Immature natural killer cell (primary cell): ENCODE results near the gene GDF15. TPM values are rescaled to one million over a fixed set of nuclear protein-coding genes. Genes with fewer than 3 reads are reported as not detected.

Source experiments
- DNase-seq, 3 donors: peaks; one replicate each; pipeline ENCODE4 v3.0.0; 2022; ENCODE audit warnings: mixed read lengths in 1 of 3
- H3K27ac Mint-ChIP-seq, 6 donors: one replicate each; pipeline ENCODE4 v1.8.0; 2020; ENCODE audit warnings: mixed read lengths in 6 of 6, mild to moderate bottlenecking in 5 of 6, inconsistent platforms in 4 of 6, moderate library complexity in 3 of 6
- H3K27me3 Mint-ChIP-seq, 3 donors: one replicate each; pipeline ENCODE4 v1.8.0; 2020 to 2021; ENCODE audit warnings: low read depth in 3 of 3, mild to moderate bottlenecking in 3 of 3, mixed read lengths in 3 of 3, moderate library complexity in 3 of 3, inconsistent platforms in 1 of 3
- H3K36me3 Mint-ChIP-seq, 3 donors: one replicate each; pipeline ENCODE4 v1.8.0; 2020; ENCODE audit warnings: mixed read lengths in 3 of 3, inconsistent platforms in 2 of 3, mild to moderate bottlenecking in 2 of 3
- H3K4me1 Mint-ChIP-seq, 2 donors: one replicate each; pipeline ENCODE4 v1.8.0; 2020; ENCODE audit warnings: inconsistent platforms in 2 of 2, mild to moderate bottlenecking in 2 of 2, mixed read lengths in 2 of 2, moderate library complexity in 1 of 2
- H3K4me3 Mint-ChIP-seq, 5 donors: one replicate each; pipeline ENCODE4 v1.8.0; 2020; ENCODE audit warnings: mild to moderate bottlenecking in 5 of 5, mixed read lengths in 5 of 5, inconsistent platforms in 3 of 5, moderate library complexity in 3 of 5
- H3K9me3 Mint-ChIP-seq, 6 donors: one replicate each; pipeline ENCODE4 v1.8.0; 2020; ENCODE audit warnings: mild to moderate bottlenecking in 6 of 6, mixed read lengths in 6 of 6, inconsistent platforms in 4 of 6, moderate library complexity in 3 of 6
- polyA plus RNA-seq, 3 donors: library from polyadenylated mRNA; unstranded; fragments of 300-500 nt; fragmentation: Illumina TruSeq; gene quantifications; one replicate each; pipeline ENCODE4 v1.2.3, GENCODE V29; 2021

GDF15 gene
- polyA plus RNA-seq, 3 donors from 2014 or later, result not detected

GRCh38 chr19:18421371-18421959 is 35.5 kb downstream of the GDF15 start:
- DNase-seq, result no peak
- H3K9me3 Mint-ChIP-seq, result no peaks in the 10 kb centered on the region

GRCh38 chr19:18422530-18423191 is 36.7 kb downstream of the GDF15 start:
- Mint-ChIP-seq H3K9me3 (no peaks in the 10 kb centered on the region), H3K36me3 (no peaks in the 10 kb centered on the region), H3K4me1 (peaks cover 68% of the 10 kb centered on the region in 2 donors), H3K27ac (peak overlapping the region; percentile 89 to 95 (median 92)), H3K4me3 (peak overlapping the region; percentile 80 to 98 (median 95)), H3K27me3 (peaks cover 6 to 19% (median 15%) of the 10 kb centered on the region in 3 donors)
- peak in 1 of 3 donors; percentile 54 for DNase-seq

More at GRCh38 chr19:18421371-18421959, 35.5 kb downstream of the GDF15 start:
- peaks cover 14 to 26% (median 23%) of the 10 kb centered on the region in 3 donors for H3K27me3 Mint-ChIP-seq
- peak overlapping the region; percentile 89 to 98 (median 95) for H3K27ac Mint-ChIP-seq
- peaks cover 76 to 77% of the 10 kb centered on the region in 2 donors for H3K4me1 Mint-ChIP-seq
- H3K36me3 Mint-ChIP-seq, result no peaks in the 10 kb centered on the region
- peak overlapping the region; percentile 91 to 98 (median 95) for H3K4me3 Mint-ChIP-seq

GRCh38 chr19:18423258-18424020 is 37.5 kb downstream of the GDF15 start:
- Mint-ChIP-seq H3K4me1 (peaks cover 60 to 61% of the 10 kb centered on the region in 2 donors), H3K27me3 (peaks cover 6 to 16% (median 14%) of the 10 kb centered on the region in 3 donors), H3K36me3 (no peaks in the 10 kb centered on the region), H3K4me3 (peak overlapping the region; percentile 80 to 98 (median 95)), H3K27ac (peak overlapping the region; percentile 89 to 95 (median 92)), H3K9me3 (no peaks in the 10 kb centered on the region)
- no peak for DNase-seq

GRCh38 chr19:18424122-18424889 is 38.3 kb downstream of the GDF15 start:
- Mint-ChIP-seq H3K4me3 (peak overlapping the region in 3 of 5 donors; percentile 33 to 98 (median 46)), H3K36me3 (no peaks in the 10 kb centered on the region), H3K27ac (peak overlapping the region in 4 of 6 donors; percentile 36 to 69 (median 50)), H3K27me3 (peaks cover 0 to 13% (median 8%) of the 10 kb centered on the region in 3 donors), H3K9me3 (no peaks in the 10 kb centered on the region), H3K4me1 (peaks cover 54 to 57% of the 10 kb centered on the region in 2 donors)
- DNase-seq, result no peak

GRCh38 chr19:18424890-18425514 is 39.0 kb downstream of the GDF15 start:
- H3K4me1 Mint-ChIP-seq, result peaks cover 57 to 62% of the 10 kb centered on the region in 2 donors
- peak overlapping the region in 2 of 6 donors; percentile 35 to 40 for H3K27ac Mint-ChIP-seq

GRCh38 chr19:18425515-18426415 is 39.8 kb downstream of the GDF15 start:
- Mint-ChIP-seq H3K9me3 (no peaks in the 10 kb centered on the region), H3K4me1 (peaks cover 55 to 59% of the 10 kb centered on the region in 2 donors), H3K27me3 (peaks cover 2 to 12% (median 8%) of the 10 kb centered on the region in 3 donors), H3K4me3 (peak overlapping the region in 2 of 5 donors; percentile 7 to 36), H3K36me3 (no peaks in the 10 kb centered on the region), H3K27ac (peak overlapping the region; percentile 31 to 94 (median 78))
- DNase-seq, result no peak

More at GRCh38 chr19:18424890-18425514, 39.0 kb downstream of the GDF15 start:
- H3K4me3 Mint-ChIP-seq, result peak overlapping the region in 1 of 5 donors; percentile 18
- no peaks in the 10 kb centered on the region for H3K36me3 Mint-ChIP-seq
- no peak for DNase-seq
- no peaks in the 10 kb centered on the region for H3K9me3 Mint-ChIP-seq
- H3K27me3 Mint-ChIP-seq, result peaks cover 2 to 15% (median 8%) of the 10 kb centered on the region in 3 donors

GRCh38 chr19:18426416-18426767 is 40.4 kb downstream of the GDF15 start:
- no peaks in the 10 kb centered on the region for H3K9me3 Mint-ChIP-seq
- H3K4me1 Mint-ChIP-seq, result peaks cover 49 to 55% of the 10 kb centered on the region in 2 donors
- DNase-seq, result no peak
- no peak overlapping the region for H3K4me3 Mint-ChIP-seq
- H3K36me3 Mint-ChIP-seq, result no peaks in the 10 kb centered on the region
- peaks cover 2 to 11% (median 8%) of the 10 kb centered on the region in 3 donors for H3K27me3 Mint-ChIP-seq
- peak overlapping the region in 4 of 6 donors; percentile 29 to 87 (median 36) for H3K27ac Mint-ChIP-seq

GRCh38 chr19:18427080-18427742 is 41.3 kb downstream of the GDF15 start:
- H3K27ac Mint-ChIP-seq, result peak overlapping the region in 5 of 6 donors; percentile 57 to 89 (median 79)
- H3K36me3 Mint-ChIP-seq, result no peaks in the 10 kb centered on the region
- no peak overlapping the region for H3K4me3 Mint-ChIP-seq
- no peak for DNase-seq
- no peaks in the 10 kb centered on the region for H3K9me3 Mint-ChIP-seq
- H3K4me1 Mint-ChIP-seq, result peaks cover 41 to 48% of the 10 kb centered on the region in 2 donors
- peaks cover 2 to 10% (median 8%) of the 10 kb centered on the region in 3 donors for H3K27me3 Mint-ChIP-seq

GRCh38 chr19:18427743-18428113 is 41.8 kb downstream of the GDF15 start:
- no peak for DNase-seq
- Mint-ChIP-seq H3K27me3 (peaks cover 2 to 11% (median 5%) of the 10 kb centered on the region in 3 donors), H3K36me3 (no peaks in the 10 kb centered on the region), H3K4me3 (no peak overlapping the region), H3K4me1 (peaks cover 36 to 45% of the 10 kb centered on the region in 2 donors), H3K9me3 (no peaks in the 10 kb centered on the region), H3K27ac (peak overlapping the region in 4 of 6 donors; percentile 79 to 88 (median 82))

GRCh38 chr19:18428173-18428786 is 42.3 kb downstream of the GDF15 start:
- H3K27me3 Mint-ChIP-seq, result peaks cover 4 to 13% (median 4%) of the 10 kb centered on the region in 3 donors
- peak overlapping the region in 3 of 5 donors; percentile 35 to 66 (median 59) for H3K4me3 Mint-ChIP-seq
- H3K9me3 Mint-ChIP-seq, result no peaks in the 10 kb centered on the region
- H3K4me1 Mint-ChIP-seq, result peaks cover 30 to 40% of the 10 kb centered on the region in 2 donors
- peak overlapping the region; percentile 19 to 96 (median 86) for H3K27ac Mint-ChIP-seq
- no peak for DNase-seq
- no peaks in the 10 kb centered on the region for H3K36me3 Mint-ChIP-seq
